Testis (tissue), 2 donors: ENCODE data around the gene DDX1.

Experiments used
- CTCF ChIP-seq, 3 experiments: fragments of 450-650 bp in 2 of 3; fragments of 200-600 bp in 1 of 3; sonication (generic) in 1 of 3; IDR thresholded peaks; one replicate each; pipeline ENCODE4 v1.5.1; 2016 to 2019; ENCODE audit warnings: antibody characterized with exemption in 3 of 3, mild to moderate bottlenecking in 2 of 3, moderate library complexity in 1 of 3
- POLR2A ChIP-seq: fragments of 450-650 bp; IDR thresholded peaks from one replicate; pipeline ENCODE4 v1.6.1; 2017; ENCODE audit warnings: antibody characterized with exemption, mild to moderate bottlenecking, moderate library complexity

- TF ChIP-seq CTCF (IDR thresholded peaks at IDR 0.05) (no peak), POLR2A (no peak)
Observed at GRCh38 chr2:15625344-15626036, 33.8 kb downstream of the DDX1 start.
